Measurements from ENCODE around the gene CRACR2B.

The CRACR2B gene

GRCh38 chr11:794766-795633, 32.7 kb upstream of the CRACR2B start:
- no peak for DNase-seq (ENCODE audit: low read depth)

DNA sequence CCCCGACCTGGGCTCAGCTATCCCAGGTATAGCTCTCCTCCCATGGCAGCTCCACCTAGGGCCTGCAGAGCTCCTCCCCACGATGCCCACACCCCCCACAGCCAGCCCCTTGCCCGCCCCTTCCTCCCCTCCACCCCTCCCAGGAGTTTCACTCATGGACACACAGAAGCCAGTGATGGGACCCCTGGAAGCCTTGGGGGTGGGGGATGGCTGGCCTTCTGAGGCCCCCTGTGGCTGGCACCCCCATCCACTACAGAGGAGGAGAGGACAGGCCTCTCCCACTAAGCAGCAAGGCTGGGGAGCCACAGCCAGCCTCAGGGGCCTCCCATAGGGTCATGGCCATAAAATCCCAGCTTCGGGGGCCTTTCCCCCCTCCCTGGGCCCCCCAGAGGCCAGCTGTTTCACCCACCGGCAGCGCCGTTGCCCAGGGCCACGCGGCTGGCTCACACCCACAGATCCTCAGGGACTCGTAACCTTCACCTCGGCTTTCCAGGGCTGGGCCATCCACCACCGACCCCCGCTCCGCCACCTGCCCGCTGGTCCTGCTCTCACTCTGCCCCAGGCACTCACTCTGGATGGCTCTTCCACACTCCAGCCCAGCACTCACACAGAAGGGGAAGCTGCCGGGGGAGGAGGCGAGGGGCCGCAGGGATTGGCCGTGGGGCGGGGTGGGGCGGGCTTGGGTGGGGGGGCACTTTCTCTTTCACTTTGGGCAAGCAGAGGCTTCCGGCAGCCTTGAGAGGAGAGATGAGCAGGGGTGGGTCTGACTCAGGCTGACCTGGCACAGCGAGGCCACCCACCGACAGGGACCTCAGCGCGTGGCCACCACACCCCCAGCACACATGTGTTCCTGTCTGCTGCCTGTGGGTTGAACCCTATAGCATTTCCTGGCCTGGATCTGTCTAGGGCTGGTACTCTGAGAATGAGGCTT, 31.8 kb upstream of the CRACR2B start:
- DNase-seq (ENCODE audit: low read depth), result peak; percentile 46

DNA sequence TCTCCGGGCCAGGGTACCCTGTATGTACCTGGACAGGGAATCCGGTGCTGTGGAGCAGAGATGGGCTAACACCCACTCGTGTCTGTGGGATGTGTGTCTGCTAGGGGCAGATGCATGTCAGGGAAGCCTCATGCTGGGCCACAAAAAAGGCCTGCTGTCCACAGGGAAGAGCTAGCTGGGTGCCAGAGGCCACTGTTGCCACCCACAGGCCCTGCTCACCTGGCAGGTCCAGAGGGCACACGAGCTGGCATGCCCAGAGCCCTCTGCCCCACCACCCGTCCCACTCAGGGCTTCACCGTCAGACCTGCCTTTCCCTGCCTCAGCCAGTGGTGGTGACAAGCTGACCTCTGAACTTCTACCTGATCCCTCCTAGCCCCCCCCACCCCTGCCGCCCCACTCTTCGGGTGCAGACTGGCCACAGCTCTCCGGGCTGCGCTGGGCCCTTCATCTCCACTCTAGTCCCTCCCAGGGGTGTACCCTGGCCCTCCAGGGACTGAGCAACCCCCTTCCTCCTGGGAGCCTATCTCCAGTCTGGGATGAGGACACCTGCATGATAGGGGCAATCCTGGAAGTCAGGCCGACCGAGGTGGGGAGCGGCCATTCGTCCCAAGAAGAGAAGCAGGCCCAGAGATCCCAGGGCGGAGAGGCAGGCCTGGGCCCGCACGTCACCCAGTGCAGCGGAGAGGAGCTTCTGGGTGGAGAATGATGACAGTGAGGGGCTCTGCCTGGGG, 31.0 kb upstream of the CRACR2B start:
- DNase-seq (ENCODE audit: low read depth), result no peak

- DNase-seq (ENCODE audit: low read depth), result peak; percentile 57
Measured at GRCh38 chr11:797296-798092, 30.2 kb upstream of the CRACR2B start.

- DNase-seq (ENCODE audit: low read depth), result peak; percentile 76
Measured at GRCh38 chr11:798093-798713, 29.5 kb upstream of the CRACR2B start, which contains the start of gene SLC25A22. TSS of gene SLC25A22 (minus strand) at chr11:798281. CDS start at chr11:795006, 3,275 bp downstream.

GRCh38 chr11:799641-800316, 27.9 kb upstream of the CRACR2B start:
- no peak for DNase-seq (ENCODE audit: low read depth)

DNA sequence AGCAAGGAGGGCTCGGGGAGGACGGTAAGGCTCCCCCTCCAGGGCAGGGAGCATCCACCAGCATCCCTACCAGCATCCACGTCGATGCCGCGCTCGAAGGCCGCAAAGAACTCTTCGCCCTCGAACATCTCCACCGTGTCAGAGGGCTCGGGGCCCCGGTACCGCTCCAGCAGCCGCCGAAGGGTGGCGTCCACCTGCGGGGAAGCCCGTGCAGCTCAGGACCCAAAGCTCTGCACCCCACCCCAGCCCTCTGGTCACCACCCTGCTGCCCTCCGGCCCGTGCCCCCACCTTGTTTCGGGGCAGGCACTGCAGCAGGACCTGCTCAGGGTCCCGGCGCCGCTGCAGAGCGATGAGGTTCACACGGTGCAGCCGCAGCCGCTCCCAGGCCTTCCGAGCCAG, 27.2 kb upstream of the CRACR2B start:
- no peak for DNase-seq (ENCODE audit: low read depth)

DNA sequence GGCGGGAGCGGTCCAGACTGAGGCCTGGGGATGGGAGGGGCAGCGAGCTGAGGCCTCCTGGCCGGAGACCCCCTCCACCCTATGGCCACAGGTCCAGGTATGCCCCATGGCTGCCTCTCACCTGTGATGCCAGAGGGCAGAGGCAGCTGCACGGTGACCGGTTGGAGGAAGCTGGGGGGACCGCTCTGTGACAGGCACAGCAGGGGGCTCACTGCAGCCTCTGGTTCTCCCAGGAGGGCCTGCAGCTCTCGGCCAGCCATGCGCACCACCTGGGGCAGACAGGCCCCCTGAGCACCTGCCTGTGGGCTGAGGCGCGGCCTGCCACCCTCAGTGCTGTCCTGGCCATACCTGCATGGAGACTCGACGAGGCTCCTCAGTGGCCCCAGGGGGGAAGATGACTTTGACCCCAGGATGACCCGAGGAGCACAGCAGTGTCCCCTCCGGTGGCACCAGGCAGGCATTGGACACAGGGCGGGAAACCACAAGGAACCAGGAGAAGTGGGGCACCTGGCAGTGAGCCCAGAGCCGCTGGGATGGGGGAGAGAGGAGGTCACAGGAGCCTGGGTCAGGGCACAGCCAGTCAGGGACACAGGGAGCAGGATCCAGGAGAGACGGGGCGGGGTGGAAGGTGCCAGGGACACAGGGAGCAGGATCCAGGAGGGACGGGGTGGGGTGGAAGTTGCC, 26.5 kb upstream of the CRACR2B start:
- no peak for DNase-seq (ENCODE audit: low read depth)

DNA sequence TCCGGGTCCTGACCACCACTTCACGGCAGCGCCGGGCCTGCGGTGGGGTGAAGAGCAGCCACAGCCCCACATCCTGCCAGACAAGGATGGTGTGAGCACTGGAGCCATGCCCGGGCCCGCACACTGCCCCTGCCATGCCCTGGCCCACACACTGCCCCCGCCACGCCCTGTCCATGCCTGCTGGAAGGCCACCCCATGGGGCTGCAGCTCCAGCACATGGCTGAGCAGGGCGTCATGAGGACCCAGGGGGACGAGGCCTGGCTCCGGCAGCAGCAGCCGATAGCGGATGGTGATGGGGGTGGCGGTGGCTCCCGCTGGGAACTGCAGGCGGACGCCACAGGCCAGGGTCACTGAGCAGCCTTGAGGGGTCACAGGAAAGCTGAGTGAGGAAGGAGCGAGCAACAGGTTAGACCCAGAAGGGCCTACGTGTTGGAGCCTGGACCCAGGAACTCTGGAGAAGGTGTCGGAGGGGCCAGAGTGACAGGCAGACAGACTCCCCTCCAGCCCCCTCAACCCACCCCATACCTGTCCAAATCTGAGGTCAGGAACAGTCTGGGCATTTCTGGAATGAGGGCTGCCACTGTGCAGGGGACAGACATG, 25.6 kb upstream of the CRACR2B start:
- DNase-seq (ENCODE audit: low read depth), result no peak

- DNase-seq (ENCODE audit: low read depth), result no peak
Measured at GRCh38 chr11:802693-803466, 24.8 kb upstream of the CRACR2B start.

DNA sequence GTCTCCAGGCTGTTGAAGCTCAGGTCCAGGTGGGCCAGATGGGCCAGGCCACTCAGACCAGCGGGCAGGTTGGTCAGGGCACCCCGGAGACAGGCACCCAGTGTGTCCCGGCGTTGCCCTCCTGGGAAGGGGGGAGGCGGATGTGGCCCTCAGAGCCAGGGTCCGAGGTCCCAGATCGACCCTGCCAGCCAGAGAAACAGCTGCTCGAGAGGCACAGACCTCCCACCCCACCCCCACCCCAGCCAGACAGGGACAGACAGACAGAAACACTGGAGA, 24.3 kb upstream of the CRACR2B start:
- DNase-seq (ENCODE audit: low read depth), result no peak

GRCh38 chr11:803770-804598, 23.7 kb upstream of the CRACR2B start:
- DNase-seq (ENCODE audit: low read depth), result no peak

GRCh38 chr11:804599-804964, 23.1 kb upstream of the CRACR2B start:
- DNase-seq (ENCODE audit: low read depth), result no peak

DNA sequence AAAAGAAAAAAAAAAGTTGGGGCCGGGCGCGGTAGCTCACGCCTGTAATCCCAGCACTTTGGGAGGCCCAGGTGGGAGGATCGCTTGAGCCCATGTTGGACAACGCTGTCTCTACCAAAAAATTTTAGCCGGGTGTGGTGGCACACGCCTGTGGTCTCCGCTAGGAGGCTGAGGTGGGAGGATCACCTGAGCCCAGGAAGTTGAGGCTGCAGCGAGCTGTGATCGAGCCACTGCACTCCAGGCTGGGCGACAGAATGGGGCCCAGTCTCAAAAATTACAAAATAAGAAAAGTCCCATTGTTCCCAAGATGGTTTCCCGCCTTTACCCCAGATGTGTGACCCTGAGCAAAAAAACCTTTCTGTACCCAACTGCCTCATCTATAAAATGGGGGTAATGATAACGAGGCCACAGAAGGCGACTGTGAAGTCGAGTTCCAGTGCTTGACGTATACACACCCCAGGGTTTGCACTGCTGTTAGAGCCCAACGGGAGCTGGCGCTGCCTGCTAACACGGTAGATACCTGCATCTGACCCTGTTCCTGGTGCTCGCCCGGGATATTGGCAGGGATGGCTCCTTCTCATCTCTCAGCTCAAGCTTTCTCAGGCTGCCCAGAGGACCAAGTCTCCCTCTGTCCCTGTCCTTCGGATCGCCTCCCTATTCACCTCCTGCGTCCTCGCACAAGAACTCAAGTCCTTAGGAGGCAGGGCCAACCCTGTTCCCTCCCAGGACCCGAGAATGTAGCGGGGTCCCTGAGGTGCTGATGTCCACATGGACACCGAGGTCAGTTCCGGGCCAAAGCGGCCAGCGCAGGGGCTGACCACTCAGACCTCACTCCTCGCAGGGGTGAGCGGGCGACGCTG, 19.1 kb upstream of the CRACR2B start:
- DNase-seq (ENCODE audit: low read depth), result no peak

- peak; percentile 98 for DNase-seq (ENCODE audit: low read depth)
Measured at GRCh38 chr11:809287-810039, 18.3 kb upstream of the CRACR2B start, which contains the start of gene RPLP2. TSS of gene RPLP2 (plus strand) at chr11:809967. CDS start at chr11:810235, 268 bp downstream.

GRCh38 chr11:810040-810567, 17.6 kb upstream of the CRACR2B start:
- no peak for DNase-seq (ENCODE audit: low read depth)
